ENCODE results near the gene TBX20.

- TF ChIP-seq CTCF (IDR thresholded peaks at IDR 0.05) (no peak), POLR2AphosphoS5 (IDR thresholded peaks at IDR 0.05) (no peak)
Observed at GRCh38 chr7:35253460-35253709, 515 bp downstream of the TBX20 start.
